DOHH2 (cell line): ENCODE results near the gene SKA2.

ENCODE experiments used
- CTCF ChIP-seq: fragments of 200-600 bp; sonication (generic); IDR thresholded peaks from one replicate; pipeline ENCODE4 v1.5.1; 2014; ENCODE audit warnings: antibody characterized with exemption, mild to moderate bottlenecking, low read depth, low read length; ENCODE audit not compliant: poor library complexity, severe bottlenecking
- EZH2phosphoT487 ChIP-seq: fragments of 200-600 bp; sonication (generic); IDR thresholded peaks from 2 replicates; pipeline ENCODE4 v1.6.1; 2017; ENCODE audit warnings: borderline replicate concordance, mild to moderate bottlenecking, antibody characterized with exemption, low read length, moderate library complexity, mixed read lengths

- TF ChIP-seq CTCF (no peak), EZH2phosphoT487 (no peak)
Observed at GRCh38 chr17:59093702-59094231, 61.2 kb downstream of the SKA2 start.
